SK-MEL-5 (cell line): Measurements from ENCODE around the gene OCEL1. TPM values are rescaled to one million over a fixed set of nuclear protein-coding genes. Genes with fewer than 3 reads are reported as not detected.

Source experiments
- DNase-seq: peaks from one replicate; pipeline ENCODE4 v3.0.0-alpha.2; 2016; ENCODE audit warnings: low read depth, low spot score
- in situ Hi-C: cut with HindIII; loops from 2 replicates; pipeline ENCODE4 v1.10.0; 2016; ENCODE audit warnings: low sequenced_read_pairs, high pct_unique_total_duplicates, low pct_unique_long_range_greater_than_20kb
- total RNA-seq: library from RNA; depleted of rRNA; stranded (reverse); fragments of >200 nt; shearing (Covaris generic); gene quantifications from 2 replicates; pipeline ENCODE4 v1.2.3, GENCODE V29; 2014

The OCEL1 gene
- total RNA-seq, 1 experiment from 2014 or later: 3.3 TPM

DNA sequence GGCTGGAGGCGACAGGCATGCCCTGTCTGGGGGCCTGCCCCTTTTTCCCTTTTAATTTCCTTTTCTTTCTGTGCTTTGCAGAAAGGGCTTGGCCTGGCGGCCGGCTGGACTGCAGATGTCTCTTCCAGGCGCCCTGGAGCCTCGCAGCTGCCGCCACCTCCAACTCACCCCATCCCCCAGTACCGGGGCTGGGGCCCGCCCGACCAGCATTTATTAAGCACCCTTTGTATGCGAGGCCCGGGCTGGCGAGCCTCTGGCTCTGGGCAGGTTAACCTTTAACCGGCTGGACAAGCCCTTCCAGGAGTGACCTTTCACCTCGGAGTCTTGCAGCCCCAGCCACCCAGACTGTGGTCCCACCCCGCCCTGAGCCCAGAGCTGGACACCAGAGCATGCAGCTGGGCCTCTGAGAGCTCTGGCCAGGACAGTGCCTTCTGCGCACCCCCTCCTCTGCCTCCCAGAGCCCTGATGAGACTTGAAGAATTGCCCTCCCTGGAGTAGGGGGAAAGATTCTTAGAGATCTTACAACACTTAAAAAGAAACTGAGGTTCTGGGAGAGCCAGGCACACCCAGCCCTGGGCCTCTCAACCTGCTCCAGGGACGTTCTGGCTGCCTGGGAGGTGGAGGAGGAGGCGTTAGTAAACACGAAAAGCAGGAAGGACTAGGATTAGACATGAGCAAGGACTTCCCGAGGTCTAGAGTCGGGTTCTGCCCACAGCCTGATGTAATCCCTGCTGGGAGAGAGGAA lies 20.8 kb downstream of the OCEL1 start:
- no peak for DNase-seq
- in situ Hi-C loops: no loop called here

DNA sequence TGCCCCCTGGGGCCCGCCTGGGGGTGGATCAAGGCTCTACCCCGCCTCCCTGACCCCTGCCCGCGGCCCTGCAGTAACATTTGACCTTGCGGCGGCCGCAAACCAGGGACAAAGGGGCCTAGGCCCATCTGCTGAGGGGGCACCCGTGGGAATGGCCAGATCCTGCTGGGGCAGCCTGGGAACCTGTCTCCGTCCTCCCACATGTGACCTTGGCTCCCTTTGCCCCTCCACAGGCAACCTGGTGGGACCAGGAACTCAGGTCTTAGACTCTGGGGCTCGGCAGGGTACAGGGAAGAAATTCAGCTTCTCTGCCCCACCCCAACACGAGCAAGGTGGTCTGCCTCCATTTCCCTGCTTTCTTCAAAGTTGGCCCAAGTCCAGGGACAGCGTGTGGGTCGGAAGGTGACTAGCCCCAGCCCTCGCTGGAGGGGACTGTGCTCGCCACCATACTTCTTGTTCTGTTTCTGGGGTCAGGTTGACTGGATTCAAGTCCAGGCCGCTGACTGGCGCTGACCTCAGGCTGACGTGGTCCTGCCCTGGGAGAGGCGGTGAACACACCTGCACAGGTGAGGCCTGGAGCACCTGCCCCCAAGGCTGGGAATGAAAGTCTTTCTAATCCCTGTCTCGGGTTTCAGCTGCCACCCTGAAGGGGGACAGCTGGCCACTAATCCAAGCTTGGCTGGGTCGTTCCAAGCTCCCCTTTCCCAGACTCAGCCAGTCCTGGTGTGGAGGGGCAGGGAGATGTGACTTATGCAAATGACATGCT lies 22.2 kb downstream of the OCEL1 start:
- in situ Hi-C loops: no loop called here
- DNase-seq: no peak

DNA sequence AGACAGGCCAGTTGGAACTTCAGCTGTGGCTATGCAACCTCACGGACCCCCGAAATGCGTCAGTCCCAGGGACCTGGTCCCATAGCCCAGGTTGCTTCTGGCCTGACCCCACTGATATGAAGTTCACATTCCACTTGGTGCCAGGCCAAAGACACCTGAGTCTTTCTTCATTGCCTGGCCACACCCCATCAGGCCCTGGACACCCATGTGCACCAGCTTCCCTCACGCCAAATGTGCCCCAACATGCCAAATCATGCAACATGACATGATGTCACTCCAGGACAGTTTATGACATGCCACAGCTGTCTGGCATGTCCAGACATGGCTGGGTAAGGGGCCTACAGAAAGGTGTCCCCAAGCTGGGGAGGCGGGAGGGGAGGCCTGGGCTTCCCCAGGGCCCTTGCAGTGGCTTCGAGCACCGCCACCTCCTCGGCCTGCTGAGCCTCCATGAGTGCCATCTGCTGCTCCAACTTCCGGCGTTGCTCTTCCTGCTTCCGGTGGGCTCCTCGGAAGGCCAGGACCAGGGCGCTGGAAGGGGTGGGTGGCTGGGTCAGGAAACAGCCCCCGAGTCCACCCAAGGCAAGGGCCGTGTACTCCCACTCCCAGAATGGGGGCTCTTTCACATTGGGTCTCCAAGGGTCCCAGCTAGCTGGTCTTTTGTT lies 24.0 kb downstream of the OCEL1 start:
- no peak for DNase-seq
- in situ Hi-C loops: no loop called here

DNA sequence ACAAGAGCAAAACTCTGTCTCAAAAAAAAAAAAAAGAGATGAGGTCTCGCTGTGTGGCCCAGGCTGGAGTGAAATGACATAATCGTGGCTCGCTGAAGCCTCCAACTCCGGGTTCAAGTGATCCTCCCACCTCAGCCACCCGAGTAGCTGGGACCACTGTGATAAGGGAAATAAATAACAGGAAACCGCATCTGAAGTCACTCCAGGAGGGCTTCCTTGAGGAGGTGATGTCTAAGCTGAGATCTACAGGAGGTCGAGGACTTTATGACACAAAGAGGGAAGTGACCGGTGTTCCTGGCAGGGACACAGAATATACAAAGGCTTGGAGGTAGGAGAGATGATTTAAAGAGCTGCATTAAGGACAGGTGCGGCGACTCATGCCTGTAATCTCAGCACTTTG lies 28.6 kb downstream of the OCEL1 start:
- in situ Hi-C loops: no loop called here
- DNase-seq: no peak

DNA sequence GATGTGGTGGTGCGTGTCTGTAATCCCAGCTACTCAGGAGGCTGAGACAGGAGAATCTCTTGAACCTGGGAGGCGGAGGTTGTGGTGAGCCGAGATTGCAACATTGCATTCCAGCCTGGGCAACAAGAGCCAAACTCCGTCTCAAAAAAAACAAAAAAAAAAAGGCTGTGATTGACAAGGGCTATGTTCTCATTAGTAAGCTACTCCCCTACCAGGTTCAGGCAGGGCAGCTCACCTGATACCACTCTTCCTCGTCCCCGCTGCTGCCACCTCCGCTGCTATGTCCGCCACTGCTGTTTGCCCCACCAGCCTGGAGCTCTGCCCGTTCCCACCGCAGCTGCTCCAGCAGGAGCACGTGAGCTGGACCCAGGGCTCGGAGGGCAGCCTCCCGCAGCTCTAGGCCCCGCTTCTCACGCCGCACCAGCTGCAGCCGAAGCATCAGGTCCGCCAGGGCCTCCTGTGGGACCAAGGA lies 29.2 kb downstream of the OCEL1 start:
- in situ Hi-C loops: no loop called here
- no peak for DNase-seq

DNA sequence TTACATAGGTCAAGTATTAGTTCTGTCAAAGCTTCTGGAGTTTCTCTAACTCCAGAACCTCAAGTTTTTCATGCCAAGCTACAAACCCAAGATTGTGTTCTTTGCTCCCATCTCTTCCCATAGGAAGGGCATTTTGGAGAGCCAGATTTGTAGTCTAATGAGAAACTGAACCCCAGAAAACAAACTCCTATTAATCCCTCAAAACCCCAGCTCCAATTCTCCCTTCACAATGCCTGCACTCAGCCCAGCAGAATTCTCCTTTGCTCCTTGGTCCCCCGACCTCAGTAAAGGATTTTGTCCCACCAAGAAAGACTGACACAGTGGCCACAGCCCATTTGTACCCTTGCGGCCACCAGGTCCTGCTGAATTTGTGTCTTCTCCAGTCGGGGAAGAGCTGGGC lies 30.1 kb downstream of the OCEL1 start:
- DNase-seq: no peak
- in situ Hi-C loops: no loop called here

DNA sequence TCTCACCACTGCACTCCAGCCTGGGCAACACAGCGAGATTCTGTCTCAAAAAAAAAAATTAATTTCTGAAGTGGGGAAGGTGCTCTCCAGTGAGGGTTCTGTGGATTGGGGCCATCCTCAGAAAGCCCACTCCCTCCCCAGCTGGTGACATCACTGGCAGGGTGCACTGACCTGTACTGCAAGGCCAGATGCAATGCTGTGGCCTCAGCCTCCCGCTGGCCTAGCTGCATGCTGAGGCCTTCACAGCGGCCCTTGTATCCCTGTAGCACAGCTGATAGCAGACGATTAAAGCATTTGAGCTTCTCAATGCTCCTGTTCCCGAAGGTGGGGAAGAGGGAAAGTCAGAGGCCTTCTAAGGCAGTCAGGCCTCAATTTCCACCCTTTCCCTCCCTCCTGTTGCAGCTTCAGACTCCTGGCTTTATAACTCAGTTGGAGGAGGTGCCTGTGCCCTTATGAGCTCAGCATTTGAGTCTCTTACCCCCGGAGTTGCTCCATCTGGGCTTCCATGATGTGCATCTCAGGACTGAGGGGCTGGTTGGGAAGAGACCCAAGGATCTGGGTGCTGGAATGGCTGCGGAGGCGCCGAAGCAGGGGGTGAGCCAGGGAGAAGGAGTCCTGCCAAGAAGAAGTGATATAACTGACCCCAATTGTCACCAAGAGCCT lies 33.2 kb downstream of the OCEL1 start:
- in situ Hi-C loops: no loop called here
- no peak for DNase-seq

DNA sequence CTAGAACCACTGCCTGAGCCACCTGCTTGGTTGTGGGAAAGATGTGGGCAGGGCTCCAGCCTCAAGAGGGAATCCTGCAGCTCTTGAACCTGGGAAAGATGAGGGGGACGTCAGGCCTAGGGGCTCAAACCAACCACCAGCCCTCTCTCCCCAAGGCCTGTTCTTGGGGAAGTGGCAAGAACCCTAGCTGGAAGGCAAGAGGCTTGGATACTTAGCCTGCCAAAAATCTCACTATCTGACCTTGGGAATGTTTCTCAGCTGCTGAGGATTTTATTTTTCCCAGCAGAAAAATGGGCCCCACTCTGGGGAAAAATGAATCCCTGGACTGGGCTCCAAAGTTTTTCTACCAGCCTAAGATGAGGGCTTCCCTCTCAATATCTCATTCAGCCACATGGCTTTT lies 33.9 kb downstream of the OCEL1 start:
- DNase-seq: no peak
- in situ Hi-C loops: no loop called here

DNA sequence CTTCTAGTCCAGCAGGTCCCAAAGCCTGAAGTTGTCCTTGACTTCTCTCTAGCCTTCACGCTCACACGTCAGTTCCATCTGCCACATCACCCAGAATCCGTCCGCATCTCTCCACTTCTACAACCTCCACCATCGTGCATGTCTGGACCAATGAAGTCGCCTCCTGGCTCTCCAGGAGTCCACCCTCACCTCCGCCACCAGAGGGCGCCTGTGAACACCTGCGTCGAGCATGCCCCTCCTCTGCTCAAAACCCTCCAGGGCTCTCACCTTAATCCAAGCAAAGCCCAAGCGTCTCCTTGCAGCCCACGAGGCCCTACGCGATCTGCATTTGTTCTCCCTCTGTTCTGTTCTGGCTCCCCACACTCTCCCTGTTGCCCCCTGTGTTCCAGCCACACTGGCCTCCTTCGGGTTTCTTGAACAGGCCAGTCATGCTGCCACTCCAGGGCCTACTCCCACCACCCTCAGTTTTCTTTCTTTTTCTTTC lies 34.9 kb downstream of the OCEL1 start:
- in situ Hi-C loops: no loop called here
- DNase-seq: peak; percentile 86

DNA sequence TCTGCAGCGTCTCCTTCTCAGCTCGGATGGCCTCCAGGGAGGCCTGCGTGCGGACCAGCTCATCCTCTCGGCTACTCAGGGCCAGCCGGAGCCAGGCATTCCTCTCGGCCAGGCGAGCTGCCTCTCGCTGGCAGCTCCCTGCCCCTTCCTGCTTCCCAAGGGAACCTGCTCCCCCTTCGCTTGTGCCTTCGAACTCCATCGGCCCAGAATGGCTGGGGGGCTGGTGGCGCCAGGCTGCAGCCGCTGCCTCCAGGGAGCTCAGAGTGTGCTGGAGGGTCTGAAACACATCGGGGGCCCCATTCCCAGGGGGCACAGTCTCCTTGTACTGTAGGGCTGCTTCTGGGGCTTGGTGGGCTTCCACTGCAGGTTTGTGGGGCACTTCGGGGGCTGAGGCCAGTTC lies 36.5 kb downstream of the OCEL1 start:
- in situ Hi-C loops: no loop called here

DNA sequence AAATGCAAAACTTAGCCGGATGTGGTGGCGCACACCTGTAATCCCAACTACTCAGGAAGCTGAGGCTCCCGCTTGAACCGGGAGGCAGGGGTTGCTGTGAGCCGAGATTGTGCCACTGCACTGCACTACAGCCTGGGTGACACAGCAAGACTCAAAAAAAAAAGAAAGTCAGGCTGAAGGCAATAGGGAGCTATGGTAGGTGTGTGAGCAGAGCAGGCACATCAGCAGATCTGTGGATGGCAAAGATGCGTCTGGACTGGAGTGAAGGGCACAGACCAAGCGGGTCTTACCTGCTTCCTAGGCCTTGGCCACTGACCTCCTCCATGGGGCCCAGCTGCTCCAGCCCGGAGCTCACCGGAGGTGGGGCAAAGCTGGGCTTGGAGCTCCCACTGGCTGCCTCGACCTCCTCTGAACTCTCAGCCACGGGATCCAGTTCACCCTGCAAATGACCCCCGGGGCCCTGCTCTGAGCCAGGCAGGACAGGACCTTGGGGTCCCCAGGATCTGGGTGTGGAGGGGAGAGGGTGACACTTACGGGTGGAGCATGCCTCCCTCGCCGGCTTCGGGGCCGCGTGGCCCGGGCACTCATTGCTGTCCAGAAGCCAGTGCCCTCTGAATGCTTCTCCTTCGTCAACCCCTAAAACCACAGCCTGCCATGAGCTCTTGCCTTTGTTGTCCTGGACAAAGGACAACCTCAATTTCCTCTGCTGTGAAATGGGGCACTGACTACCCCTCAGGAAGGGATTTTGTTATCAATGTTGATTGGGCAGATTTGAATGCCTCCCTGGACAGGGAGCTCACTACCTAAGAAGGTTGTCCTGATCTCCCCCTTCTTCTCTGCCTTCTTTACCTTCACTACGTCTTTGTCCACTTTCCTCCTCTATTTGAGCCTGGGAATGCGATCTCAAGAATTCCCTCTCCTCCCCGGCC lies 38.0 kb downstream of the OCEL1 start:
- no peak for DNase-seq
- in situ Hi-C loops: no loop called here

More for the DNA sequence above, 36.5 kb downstream of the OCEL1 start:
- no peak for DNase-seq

DNA sequence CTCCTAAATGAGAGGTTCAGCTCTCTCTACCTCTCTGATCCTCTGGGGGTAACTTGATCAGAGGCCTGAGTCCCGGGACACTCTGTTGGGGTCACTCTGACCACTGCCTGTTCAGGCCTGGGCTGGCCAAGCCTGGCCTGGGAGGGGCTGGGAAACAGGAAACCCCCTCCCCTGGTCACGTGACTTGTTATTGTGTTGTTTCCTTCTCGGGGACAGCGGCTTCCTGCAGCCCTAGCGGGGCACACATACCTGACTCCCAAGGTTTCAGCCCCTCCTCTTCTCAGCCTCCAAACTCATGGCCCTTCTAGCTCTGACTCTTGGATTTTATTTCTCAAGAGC lies 38.6 kb downstream of the OCEL1 start, which contains the start of gene USHBP1:
USHBP1 (minus strand) TSS at position 105 of the 339 bp plus-strand sequence. CDS start 446 bp downstream, outside the sequence.
- in situ Hi-C loops: no loop called here
- DNase-seq: no peak

DNA sequence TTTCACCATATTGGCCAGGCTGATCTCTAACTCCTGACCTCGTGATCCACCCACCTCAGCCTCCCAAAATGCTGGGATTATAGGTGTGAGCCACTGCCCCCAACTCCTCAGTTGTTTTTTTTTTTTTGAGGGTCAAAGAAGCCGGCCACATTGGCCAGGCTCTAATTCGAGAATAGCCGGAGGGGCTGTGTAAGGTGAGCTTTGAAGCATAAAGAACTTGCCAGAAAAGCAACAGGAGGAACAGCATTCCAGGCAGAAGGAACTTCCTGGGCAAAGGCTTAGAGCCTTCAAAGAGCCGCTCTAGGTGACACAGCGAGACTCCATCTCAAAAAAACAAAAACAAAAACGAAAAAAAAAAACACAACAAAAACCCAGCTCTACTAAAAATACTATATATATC lies 40.0 kb downstream of the OCEL1 start:
- in situ Hi-C loops: no loop called here
- DNase-seq: no peak

DNA sequence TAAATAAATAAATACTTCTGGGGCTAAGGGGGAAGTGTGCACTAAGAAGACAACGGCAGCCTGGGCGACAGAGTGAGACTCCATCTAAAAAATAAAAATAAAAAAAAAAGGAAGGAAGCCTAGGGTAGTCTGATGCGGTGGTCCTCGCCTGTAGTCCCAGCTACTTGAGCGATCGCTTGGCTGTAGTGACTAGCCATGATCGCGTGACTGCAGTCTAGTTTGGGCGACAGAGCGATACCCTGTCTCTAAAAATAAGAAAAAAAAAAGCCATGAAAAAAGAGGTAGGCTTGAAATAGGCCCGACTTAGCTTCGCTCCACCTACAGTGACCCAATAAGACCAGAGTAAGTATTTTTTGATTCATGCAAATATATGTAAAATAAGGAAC lies 40.6 kb downstream of the OCEL1 start:
- DNase-seq: no peak
- in situ Hi-C loops: no loop called here

DNA sequence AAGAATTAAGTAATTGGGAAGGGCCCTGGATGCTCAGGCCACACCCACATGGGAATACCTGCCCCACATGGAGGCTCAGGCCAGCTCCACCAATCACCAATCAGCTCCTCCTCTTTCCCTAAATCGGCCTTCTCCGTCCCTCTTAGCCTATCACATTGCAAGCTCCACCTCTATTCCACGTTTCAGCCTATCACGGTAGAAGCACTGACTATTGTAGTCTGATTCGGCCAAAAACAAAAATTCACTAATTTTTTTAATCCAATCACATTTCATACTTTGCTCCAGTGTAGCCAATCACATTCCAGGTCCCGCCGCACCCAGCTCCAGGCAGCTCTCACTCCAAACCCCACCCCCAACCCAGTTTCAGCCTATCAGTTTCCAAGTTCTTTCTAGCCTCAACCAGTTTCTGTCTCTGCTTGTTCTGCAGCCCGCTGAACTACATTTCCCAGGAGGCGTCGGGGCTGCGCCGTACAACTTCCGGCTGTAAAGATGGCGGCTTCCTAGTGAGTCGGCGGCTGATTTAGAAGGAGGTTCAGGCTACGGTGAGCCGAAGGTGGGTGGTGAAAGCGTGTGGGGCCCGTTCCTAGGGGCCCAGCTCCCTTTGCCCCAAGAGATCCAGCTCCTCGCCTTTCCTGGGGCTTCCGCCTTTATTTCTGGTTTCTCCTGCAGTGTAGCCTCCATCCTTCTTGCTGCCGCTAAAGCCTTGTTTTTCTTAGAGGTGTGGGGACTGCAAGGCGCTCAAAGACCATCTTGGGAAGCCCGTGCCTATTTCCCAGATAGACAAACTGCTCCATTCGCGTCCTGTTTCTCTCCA lies 41.2 kb downstream of the OCEL1 start, which contains the start of gene BABAM1:
BABAM1 (plus strand) TSS at position 469 of the 814 bp plus-strand sequence. CDS start 1,364 bp downstream, outside the sequence.
- in situ Hi-C loops: no loop called here
- DNase-seq: peak; percentile 97

DNA sequence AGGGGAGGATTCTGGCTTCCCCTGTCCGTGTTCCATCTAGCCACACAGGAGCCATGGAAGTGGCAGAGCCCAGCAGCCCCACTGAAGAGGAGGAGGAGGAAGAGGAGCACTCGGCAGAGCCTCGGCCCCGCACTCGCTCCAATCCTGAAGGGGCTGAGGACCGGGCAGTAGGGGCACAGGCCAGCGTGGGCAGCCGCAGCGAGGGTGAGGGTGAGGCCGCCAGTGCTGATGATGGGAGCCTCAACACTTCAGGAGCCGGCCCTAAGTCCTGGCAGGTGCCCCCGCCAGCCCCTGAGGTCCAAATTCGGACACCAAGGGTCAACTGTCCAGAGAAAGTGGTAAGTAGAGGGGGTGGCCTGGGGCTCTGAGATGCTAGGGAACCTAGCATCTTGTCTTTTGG lies 42.7 kb downstream of the OCEL1 start:
- in situ Hi-C loops: no loop called here
- DNase-seq: no peak
